NB4 (cell line): Measurements from ENCODE around the gene MTHFR.

Source experiments
- DNase-seq: peaks from one replicate; pipeline ENCODE4 v3.0.0; 2010; ENCODE audit warnings: low read depth
- H3K4me3 ChIP-seq: one replicate; pipeline ENCODE4 v1.5.1; 2011; ENCODE audit warnings: mild to moderate bottlenecking, low read depth, low read length, moderate library complexity
- MYC ChIP-seq: IDR thresholded peaks from 2 replicates; pipeline ENCODE4 v1.6.1; 2011; ENCODE audit warnings: low read depth, low read length
- POLR2A ChIP-seq: IDR thresholded peaks from 2 replicates; pipeline ENCODE4 v1.6.1; 2011; ENCODE audit warnings: mild to moderate bottlenecking; ENCODE audit not compliant: insufficient read length; ENCODE audit errors: extremely low read depth
- TF ChIP-seq, protein P1 (sequence below): IDR thresholded peaks from one replicate; pipeline ENCODE4 v1.5.1; 2012; ENCODE audit warnings: low read depth, low read length
- TF ChIP-seq, protein P2 (sequence below): IDR thresholded peaks from 2 replicates; pipeline ENCODE4 v1.6.1; 2011; ENCODE audit warnings: low read depth, low read length

Gene MTHFR

GRCh38 chr1:11782127-11782708 lies 23.5 kb downstream of the MTHFR start:
- TF ChIP-seq POLR2A (no peak), MYC (no peak)
- TF ChIP-seq, protein P1, sequence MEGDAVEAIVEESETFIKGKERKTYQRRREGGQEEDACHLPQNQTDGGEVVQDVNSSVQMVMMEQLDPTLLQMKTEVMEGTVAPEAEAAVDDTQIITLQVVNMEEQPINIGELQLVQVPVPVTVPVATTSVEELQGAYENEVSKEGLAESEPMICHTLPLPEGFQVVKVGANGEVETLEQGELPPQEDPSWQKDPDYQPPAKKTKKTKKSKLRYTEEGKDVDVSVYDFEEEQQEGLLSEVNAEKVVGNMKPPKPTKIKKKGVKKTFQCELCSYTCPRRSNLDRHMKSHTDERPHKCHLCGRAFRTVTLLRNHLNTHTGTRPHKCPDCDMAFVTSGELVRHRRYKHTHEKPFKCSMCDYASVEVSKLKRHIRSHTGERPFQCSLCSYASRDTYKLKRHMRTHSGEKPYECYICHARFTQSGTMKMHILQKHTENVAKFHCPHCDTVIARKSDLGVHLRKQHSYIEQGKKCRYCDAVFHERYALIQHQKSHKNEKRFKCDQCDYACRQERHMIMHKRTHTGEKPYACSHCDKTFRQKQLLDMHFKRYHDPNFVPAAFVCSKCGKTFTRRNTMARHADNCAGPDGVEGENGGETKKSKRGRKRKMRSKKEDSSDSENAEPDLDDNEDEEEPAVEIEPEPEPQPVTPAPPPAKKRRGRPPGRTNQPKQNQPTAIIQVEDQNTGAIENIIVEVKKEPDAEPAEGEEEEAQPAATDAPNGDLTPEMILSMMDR, result no peak
- TF ChIP-seq, protein P2, sequence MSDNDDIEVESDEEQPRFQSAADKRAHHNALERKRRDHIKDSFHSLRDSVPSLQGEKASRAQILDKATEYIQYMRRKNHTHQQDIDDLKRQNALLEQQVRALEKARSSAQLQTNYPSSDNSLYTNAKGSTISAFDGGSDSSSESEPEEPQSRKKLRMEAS, result no peak
- no peak overlapping the region for H3K4me3 ChIP-seq
- no peak for DNase-seq

GRCh38 chr1:11781297-11781696 lies 24.5 kb downstream of the MTHFR start:
- no peak overlapping the region for H3K4me3 ChIP-seq
- DNase-seq, result no peak
- TF ChIP-seq POLR2A (no peak), MYC (no peak)
- TF ChIP-seq, protein P2, result no peak
- TF ChIP-seq, protein P1, result no peak

DNA sequence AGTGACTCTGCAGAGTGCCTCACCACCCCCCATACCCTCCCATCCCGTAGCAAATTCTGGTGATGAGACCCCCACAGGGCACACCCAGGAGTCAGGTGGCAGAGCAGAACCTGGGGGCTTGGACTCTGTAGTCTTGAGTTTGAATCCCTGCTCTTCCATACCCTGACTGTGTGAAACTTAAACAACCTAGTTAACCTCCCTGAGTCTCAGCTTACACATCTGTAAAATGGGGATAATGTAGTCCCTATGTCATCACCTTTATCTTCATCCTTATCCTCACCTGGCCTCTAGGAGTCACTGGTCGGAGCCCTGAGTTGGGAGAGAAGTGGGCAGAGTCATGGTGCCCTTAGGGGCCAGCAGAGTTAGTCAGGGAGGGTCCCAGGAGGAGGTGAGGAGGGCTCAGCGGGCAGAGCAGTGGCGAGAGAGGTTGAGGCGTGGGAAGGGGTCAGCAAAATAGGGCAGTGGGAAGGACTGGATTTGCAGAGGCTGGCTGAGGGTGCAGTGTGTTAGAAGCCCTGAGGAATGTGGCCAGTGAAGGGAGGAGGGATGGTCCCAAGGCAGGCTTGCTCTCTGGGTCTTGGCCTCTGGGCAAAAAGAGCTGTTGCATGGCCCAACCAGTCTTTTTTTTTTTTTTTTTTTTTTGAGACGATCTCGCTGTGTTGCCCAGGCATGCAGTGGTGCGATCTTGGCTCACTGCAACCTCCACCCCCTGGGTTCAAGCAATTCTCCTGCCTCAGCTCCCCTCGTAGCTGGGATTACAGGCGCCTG lies 25.2 kb downstream of the MTHFR start:
- DNase-seq, result no peak
- no peak for TF ChIP-seq MYC
- TF ChIP-seq, protein P1, result no peak
- TF ChIP-seq POLR2A, result no peak
- TF ChIP-seq, protein P2, result no peak
- no peak overlapping the region for H3K4me3 ChIP-seq

- DNase-seq, result no peak
- H3K4me3 ChIP-seq, result no peak overlapping the region
- TF ChIP-seq, protein P2, result no peak
- no peak for TF ChIP-seq MYC
- TF ChIP-seq POLR2A, result no peak
Observed at GRCh38 chr1:11779715-11780379, 25.9 kb downstream of the MTHFR start.

DNA sequence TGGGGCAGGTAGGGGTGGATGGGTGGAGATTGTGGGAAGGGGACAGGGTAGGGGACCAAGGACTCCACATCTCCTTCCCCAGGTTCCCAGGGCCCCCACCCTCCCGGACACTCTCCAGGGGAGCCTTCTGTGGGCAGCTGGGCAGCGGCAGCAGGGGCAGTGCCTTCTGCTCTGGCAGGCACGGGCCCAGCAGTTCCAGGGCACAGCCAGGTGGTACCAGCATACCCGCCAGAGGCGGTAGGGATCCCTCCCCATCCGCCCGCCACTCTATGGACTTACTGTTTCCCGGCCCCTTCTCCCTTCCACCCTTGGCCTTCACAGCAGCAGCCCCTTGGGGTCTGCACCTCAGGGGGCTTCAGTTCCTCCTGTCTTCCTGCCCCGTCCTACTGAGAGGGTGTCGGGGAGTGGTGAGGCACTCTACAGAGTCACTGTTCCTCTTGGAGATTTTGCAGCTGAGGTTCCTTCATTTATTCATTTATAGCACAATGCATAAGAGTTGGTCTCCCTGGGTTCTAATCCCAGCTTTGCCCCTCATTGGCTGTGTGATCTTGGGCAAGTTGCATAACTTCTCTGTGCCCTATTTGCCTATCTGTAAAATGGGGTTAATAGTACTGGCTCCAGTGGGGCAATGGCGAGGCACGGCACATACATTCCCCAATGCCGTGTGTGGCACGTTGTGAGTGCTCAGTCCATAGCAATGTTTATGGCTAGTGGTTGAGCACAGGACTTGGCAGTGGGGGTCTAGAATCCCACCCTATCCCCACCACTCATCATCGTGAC lies 26.7 kb downstream of the MTHFR start:
- no peak for TF ChIP-seq MYC
- no peak overlapping the region for H3K4me3 ChIP-seq
- DNase-seq, result no peak

- no peak for TF ChIP-seq MYC
- no peak for TF ChIP-seq POLR2A
- TF ChIP-seq, protein P1, result no peak
- TF ChIP-seq, protein P2, result no peak
- no peak overlapping the region for H3K4me3 ChIP-seq
- DNase-seq, result no peak
Observed at GRCh38 chr1:11778336-11778735, 27.4 kb downstream of the MTHFR start.
